Activated B cell treated with CpG ODN at 0.5 μM for 24 hours (primary cell): Measurements from ENCODE around the gene PPP2R2C. TPM values are rescaled to one million over a fixed set of nuclear protein-coding genes. Genes with fewer than 3 reads are reported as not detected.

Experiments
- ATAC-seq: fragments of 200-7000 bp; cut with Tn5 transposase; one replicate; pipeline ENCODE4 v1.10.0; 2021; ENCODE audit warnings: low read depth, mild to moderate bottlenecking, moderate library complexity
- CTCF ChIA-PET: fragments of 350-600 bp; sonication (Branson Sonifier 250); formaldehyde crosslinking; loops from one replicate; lab custom pipeline; 2021; ENCODE audit warnings: antibody characterized with exemption; lab: Charles Lee
- POLR2A ChIA-PET: fragments of 350-600 bp; sonication (Branson Sonifier 250); formaldehyde crosslinking; loops from one replicate; lab custom pipeline; 2021; ENCODE audit warnings: antibody characterized with exemption; lab: Charles Lee
- DNase-seq: peaks from one replicate; pipeline ENCODE4 v3.0.0; 2022
- H3K27ac Mint-ChIP-seq: one replicate; pipeline ENCODE4 v1.8.0; 2020; ENCODE audit warnings: mixed read lengths
- H3K27me3 Mint-ChIP-seq: one replicate; pipeline ENCODE4 v1.8.0; 2021; ENCODE audit warnings: mixed read lengths
- H3K36me3 Mint-ChIP-seq: one replicate; pipeline ENCODE4 v1.8.0; 2021; ENCODE audit warnings: low read depth, mixed read lengths
- H3K4me1 Mint-ChIP-seq: one replicate; pipeline ENCODE4 v1.8.0; 2021; ENCODE audit warnings: mixed read lengths
- H3K4me3 Mint-ChIP-seq: one replicate; pipeline ENCODE4 v1.8.0; 2020; ENCODE audit warnings: mild to moderate bottlenecking, mixed read lengths
- H3K9me3 Mint-ChIP-seq: one replicate; pipeline ENCODE4 v1.8.0; 2020; ENCODE audit warnings: mixed read lengths
- intact Hi-C: fragments of 100-400 bp; cut with micrococcal nuclease; formaldehyde crosslinking; loops from one replicate; pipeline ENCODE4 v1.15.1; 2024
- total RNA-seq: library from RNA; stranded (reverse); gene quantifications from 2 replicates; pipeline ENCODE4 v1.2.3, GENCODE V29; 2022
- TF ChIP-seq, protein P1 (sequence below): fragments of 200-600 bp; IDR thresholded peaks from one replicate; pipeline ENCODE4 v1.8.0; 2022; ENCODE audit warnings: antibody characterized with exemption, mild to moderate bottlenecking

PPP2R2C gene
- total RNA-seq, 1 donor from 2014 or later, result not detected

DNA sequence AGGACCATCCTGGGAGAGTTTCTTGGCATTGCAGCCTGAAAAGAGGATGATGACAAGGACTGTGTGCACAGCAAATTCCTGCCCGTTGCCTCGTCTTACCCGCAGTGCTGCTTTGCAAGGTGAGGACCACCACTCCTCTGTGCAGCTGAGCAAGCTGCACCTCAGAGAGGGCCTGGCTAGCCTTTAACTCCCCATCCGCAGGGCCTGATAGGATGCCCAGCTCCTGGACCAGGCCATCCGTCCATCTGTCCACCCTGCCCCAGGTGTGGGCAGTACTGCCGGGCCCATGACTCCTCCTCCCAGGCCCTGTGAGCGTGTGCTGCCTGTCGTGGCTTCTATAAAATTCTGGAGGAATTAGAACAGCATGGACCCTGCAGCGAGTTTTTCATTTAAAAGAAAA lies 43.9 kb upstream of the PPP2R2C start:
- ChIA-PET POLR2A (no interaction called here), CTCF (no interaction called here)
- H3K27me3 Mint-ChIP-seq, result no peaks in the 10 kb centered on the region
- H3K4me1 Mint-ChIP-seq, result no peaks in the 10 kb centered on the region
- TF ChIP-seq, protein P1, sequence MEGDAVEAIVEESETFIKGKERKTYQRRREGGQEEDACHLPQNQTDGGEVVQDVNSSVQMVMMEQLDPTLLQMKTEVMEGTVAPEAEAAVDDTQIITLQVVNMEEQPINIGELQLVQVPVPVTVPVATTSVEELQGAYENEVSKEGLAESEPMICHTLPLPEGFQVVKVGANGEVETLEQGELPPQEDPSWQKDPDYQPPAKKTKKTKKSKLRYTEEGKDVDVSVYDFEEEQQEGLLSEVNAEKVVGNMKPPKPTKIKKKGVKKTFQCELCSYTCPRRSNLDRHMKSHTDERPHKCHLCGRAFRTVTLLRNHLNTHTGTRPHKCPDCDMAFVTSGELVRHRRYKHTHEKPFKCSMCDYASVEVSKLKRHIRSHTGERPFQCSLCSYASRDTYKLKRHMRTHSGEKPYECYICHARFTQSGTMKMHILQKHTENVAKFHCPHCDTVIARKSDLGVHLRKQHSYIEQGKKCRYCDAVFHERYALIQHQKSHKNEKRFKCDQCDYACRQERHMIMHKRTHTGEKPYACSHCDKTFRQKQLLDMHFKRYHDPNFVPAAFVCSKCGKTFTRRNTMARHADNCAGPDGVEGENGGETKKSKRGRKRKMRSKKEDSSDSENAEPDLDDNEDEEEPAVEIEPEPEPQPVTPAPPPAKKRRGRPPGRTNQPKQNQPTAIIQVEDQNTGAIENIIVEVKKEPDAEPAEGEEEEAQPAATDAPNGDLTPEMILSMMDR, result no peak
- intact Hi-C loops, result no loop called here
- H3K27ac Mint-ChIP-seq, result no peak overlapping the region
- no peak for ATAC-seq
- no peak overlapping the region for H3K4me3 Mint-ChIP-seq
- no peaks in the 10 kb centered on the region for H3K36me3 Mint-ChIP-seq
- no peak for DNase-seq
- peaks cover 8% of the 10 kb centered on the region for H3K9me3 Mint-ChIP-seq

DNA sequence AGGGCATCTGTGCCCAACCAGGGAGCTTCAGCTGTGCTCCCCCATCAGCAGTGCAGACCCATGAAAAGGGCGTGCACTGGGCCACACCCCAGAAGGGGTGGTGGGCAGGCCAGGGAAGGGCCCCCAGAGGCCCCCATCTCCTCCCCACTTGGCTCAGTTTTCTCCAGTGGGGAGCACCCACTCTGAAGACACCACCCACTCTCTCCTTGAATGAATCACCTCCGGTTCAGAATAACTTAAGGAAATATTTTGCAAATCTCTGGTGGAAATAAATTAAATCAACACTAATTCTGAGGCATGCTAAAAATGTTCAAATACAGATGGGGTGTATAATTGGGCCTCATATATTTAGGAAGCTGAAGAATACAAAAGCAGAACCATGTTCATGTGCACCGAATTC lies 41.3 kb upstream of the PPP2R2C start:
- no peaks in the 10 kb centered on the region for H3K4me1 Mint-ChIP-seq
- ChIA-PET POLR2A (no interaction called here), CTCF (no interaction called here)
- H3K27ac Mint-ChIP-seq, result no peak overlapping the region
- DNase-seq, result no peak
- intact Hi-C loops, result no loop called here
- TF ChIP-seq, protein P1, result no peak
- H3K27me3 Mint-ChIP-seq, result no peaks in the 10 kb centered on the region
- ATAC-seq, result no peak
- H3K36me3 Mint-ChIP-seq, result no peaks in the 10 kb centered on the region
- no peak overlapping the region for H3K4me3 Mint-ChIP-seq
- peaks cover 11% of the 10 kb centered on the region for H3K9me3 Mint-ChIP-seq

DNA sequence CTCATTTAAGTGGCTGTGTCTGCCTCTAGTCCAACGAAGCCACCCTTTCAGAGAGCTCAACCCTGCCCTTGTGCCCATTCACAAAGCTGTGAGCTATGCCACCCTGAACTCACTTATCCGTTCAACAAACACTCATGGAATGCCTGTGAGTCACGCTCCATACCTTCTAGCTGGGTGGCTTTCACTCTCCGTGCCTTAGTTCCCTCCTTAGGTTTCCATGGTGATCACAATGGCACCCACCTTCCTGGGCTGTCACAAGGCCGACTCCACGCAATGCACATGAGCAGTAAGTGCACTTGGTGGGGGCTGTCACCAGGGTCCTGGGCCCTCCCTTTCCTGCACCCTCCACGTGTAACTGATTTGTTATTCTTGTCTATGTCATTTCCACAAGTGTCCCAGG lies 37.2 kb upstream of the PPP2R2C start:
- no peak for DNase-seq
- TF ChIP-seq, protein P1, result no peak
- Mint-ChIP-seq H3K36me3 (no peaks in the 10 kb centered on the region), H3K27ac (no peak overlapping the region), H3K27me3 (peaks cover 3% of the 10 kb centered on the region), H3K4me3 (no peak overlapping the region), H3K4me1 (no peaks in the 10 kb centered on the region), H3K9me3 (peaks cover 27% of the 10 kb centered on the region)
- no peak for ATAC-seq
- POLR2A ChIA-PET, result no interaction called here
- intact Hi-C loops, result no loop called here
- CTCF ChIA-PET, result no interaction called here

DNA sequence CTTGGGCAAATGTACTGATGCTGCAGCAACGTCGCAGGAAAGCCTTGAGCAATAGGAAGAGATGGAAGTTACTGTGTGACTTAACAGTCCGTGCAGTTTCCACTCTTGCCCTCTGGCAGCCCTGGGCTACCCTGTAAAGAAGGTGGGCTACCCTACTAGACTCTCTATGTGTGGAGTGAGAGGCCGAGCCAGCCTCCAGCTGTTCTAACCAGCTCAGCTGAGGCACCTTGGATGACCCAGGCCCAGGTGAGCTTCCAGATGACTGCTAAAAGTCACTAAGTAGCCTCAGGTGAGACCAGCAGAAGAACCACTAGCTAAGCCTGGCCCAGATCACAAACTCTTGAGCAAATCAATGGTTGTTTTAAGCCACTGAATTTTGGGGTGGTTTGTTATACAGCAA lies 34.9 kb upstream of the PPP2R2C start:
- TF ChIP-seq, protein P1, result no peak
- intact Hi-C loops, result no loop called here
- Mint-ChIP-seq H3K36me3 (peaks cover 5% of the 10 kb centered on the region), H3K27ac (no peak overlapping the region), H3K4me3 (no peak overlapping the region), H3K9me3 (peaks cover 29% of the 10 kb centered on the region), H3K27me3 (peaks cover 10% of the 10 kb centered on the region), H3K4me1 (no peaks in the 10 kb centered on the region)
- ChIA-PET POLR2A (no interaction called here), CTCF (no interaction called here)
- no peak for ATAC-seq
- no peak for DNase-seq

DNA sequence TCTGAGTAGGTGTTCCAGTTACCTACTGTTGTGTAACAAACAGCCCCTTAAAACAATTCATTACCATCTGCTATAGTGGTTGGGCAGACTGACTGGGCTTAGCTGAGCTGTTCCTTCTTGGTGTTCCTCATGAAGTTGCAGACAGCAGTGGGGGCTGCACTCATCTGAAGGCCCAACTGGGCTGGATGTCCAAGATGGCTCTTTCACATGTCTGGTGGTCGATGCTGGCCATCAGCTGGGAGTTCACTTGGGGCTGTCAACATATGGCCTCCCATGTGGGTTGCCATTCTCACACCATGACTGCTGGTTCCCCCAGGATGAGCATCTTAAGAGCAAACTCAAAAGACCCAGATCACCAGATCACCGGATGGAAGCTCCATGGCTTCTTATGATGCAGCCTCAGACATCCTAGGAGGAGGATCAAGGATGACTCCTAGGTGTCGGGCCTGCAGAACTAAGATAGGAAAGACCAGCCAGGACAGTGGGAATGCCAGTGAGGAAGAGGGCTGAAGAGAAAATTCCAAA lies 34.3 kb upstream of the PPP2R2C start:
- H3K4me3 Mint-ChIP-seq, result no peak overlapping the region
- no peak for DNase-seq
- H3K4me1 Mint-ChIP-seq, result no peaks in the 10 kb centered on the region
- intact Hi-C loops, result no loop called here
- TF ChIP-seq, protein P1, result no peak
- H3K27me3 Mint-ChIP-seq, result peaks cover 12% of the 10 kb centered on the region
- H3K27ac Mint-ChIP-seq, result no peak overlapping the region
- H3K9me3 Mint-ChIP-seq, result peaks cover 29% of the 10 kb centered on the region
- ChIA-PET CTCF (no interaction called here), POLR2A (no interaction called here)
- H3K36me3 Mint-ChIP-seq, result peaks cover 5% of the 10 kb centered on the region
- ATAC-seq, result no peak
